Ramos (cell line): ENCODE measurements around the gene NASP.

ENCODE experiments used
- in situ Hi-C: fragments of 300-500 bp; cut with MboI; formaldehyde crosslinking; loops from one replicate; pipeline ENCODE4 v1.14.3; 2022; ENCODE audit warnings: low sequenced_read_pairs; ENCODE audit not compliant: unreplicated experiment

NASP gene

DNA sequence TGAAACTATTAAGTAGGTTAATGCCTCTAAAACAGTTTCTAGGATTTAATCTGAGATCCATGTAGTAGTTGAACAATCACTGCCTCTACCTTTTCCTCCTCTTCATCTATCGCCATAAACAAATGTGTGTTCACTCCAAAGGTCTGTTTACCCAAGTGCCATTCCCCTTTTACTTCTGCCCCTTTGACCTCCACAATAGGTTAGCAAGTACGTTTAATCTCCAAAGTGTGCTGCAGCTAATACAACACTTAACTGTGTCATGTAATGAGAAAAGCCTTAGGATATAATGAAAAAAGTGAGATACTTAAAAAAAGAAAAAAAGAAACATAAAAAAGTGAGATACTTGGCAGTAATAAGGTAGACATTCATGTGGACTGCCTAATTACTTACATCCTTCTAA, 74.3 kb downstream of the NASP start:
- in situ Hi-C loops, result no loop called here

DNA sequence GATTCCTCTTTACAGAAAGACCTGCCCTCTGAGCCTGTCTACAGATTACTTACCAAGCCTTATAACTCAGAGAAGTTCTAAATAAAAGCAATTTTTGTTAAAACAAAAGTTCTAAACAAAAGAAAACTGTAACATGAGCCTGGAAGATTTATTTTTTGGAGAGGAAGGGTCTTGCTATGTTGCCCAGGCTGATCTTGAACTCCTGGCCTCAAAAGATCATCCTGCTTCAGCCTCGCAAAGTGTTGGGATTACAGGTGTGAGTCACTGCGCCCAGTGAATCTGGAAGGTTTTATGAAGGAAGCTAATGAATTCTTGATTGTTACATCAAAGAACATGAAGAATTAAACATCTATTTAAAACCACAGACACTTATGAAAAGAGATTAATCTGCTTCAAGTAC, 75.4 kb downstream of the NASP start:
- in situ Hi-C loops, result no loop called here

DNA sequence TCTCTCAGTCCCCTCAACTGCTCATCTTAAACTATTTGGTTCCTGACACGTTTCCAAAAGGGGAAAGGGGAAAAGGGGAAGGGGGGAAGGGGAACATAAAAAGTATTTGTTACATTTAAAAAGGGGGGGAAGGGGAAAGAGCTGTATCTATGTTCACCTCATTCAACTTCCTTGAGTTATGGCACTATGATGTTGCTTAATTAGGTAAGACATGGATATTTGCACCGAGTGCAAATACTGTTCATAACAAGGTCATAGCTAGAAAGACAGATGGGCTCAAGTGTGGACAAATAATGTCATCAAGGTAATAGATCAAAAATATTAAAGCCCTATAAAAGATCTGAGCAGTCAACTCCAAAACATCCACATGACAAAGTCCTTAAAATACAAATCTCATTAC, 76.5 kb downstream of the NASP start:
- in situ Hi-C loops, result no loop called here

DNA sequence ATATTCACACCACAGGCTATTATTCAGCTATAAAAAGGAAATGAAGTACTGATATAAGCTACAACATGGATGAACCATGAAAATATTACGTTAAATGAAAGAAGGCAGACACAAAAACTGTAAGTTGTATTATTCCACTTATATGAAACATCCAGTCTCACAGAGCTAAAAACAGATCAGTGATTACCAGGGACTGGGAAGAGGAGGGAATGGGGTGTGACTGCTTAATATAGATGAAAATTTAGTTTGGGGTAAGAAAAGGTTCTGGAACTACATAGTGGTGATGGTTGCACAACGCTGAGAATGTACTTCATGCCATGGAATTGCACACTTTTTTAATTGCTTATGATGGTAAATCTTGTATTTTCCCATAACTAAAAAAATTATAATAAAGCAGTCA, 83.0 kb downstream of the NASP start:
- in situ Hi-C loops, result no loop called here

DNA sequence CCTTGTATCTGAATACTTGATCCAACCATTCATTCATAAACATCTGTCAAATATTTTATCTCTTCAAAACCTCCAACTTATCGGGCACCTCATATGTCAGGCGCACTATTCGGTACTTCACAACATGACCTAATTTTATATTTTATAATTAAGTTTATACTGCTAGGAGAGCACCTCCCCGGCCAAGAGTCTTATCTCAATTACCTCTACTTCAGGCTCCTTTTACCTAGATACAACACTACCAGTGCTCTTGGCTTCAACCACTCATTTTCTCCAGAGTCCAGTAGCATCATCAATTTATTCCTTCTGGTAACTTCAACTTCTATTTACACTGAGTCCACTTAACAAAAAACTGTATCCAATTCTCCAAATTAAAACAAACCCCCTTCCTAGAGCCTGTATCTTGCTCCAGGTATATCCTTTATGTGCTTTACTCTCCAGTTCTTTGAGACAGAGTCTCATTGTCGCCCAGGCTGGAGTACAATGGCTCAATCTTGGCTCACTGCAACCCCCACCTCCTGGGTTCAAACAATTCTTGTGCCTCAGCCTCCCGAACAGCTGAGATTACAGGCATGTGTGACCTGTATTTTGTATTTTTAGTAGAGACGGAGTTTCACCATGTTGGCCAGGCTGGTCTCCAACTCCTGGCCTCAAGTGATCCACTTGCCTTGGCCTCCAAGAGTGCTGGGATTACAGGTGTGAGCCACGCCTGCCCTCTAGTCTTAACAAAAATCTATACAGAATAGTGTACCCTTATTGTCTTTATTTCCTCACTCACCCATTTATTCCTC, 83.7 kb downstream of the NASP start:
- in situ Hi-C loops, result no loop called here
